Raji (cell line): ENCODE measurements around the gene TMEM154.

Experiments used
- POLR2A ChIP-seq: IDR thresholded peaks from 2 replicates; pipeline ENCODE4 v1.6.1; 2011; ENCODE audit warnings: low read depth, low read length, control low read depth; ENCODE audit not compliant: insufficient read depth

Gene TMEM154

GRCh38 chr4:152661649-152662048, 18.1 kb downstream of the TMEM154 start:
- no peak for TF ChIP-seq POLR2A

- TF ChIP-seq POLR2A: no peak
Observed at GRCh38 chr4:152660526-152660925, 19.3 kb downstream of the TMEM154 start.

- no peak for TF ChIP-seq POLR2A
Observed at GRCh38 chr4:152659806-152660205, 20.0 kb downstream of the TMEM154 start.

GRCh38 chr4:152657657-152658056, 22.1 kb downstream of the TMEM154 start:
- TF ChIP-seq POLR2A: no peak

DNA sequence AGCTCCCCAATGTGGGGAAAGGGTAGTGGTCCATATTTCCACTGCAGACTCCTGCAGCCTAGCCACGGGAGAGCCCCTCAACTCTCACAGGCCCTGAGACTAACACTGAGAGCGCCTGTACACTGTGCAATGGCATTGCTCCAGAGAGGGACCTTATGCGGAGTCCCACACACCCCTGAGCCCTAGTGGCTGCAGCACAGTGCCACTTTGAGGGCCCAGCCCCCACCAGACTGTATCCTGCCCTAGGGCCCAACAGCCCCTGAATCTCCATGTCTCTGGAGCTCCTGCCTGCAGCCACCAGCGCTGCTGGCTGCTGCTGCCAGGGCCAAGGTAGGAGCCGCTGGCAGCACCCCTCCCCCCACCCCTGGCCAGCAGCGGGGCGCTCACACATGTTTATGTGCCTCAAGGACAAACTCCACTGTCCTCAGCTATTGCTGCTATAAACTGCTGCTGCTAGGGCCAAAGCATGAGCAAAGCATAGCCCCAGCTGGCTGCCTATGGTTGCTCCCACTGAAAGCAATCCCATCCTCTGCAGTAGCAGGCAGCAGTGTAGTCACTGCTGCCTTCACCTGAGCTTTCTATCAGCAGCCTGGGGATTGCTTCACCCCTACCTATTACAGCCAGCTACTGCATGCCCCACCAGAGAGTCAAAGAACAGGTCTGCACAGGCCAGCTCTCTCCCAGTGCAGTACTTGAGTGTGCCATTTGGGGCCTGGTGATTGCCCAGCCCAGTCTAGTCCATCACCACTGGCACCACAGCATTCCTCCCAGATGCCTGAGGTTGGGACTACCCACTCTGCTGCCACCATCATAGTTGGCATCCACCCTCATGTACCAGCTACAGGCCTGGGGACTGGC, 24.3 kb downstream of the TMEM154 start:
- TF ChIP-seq POLR2A: no peak

- no peak for TF ChIP-seq POLR2A
Observed at GRCh38 chr4:152652102-152652501, 27.7 kb downstream of the TMEM154 start.

GRCh38 chr4:152651473-152652060, 28.2 kb downstream of the TMEM154 start:
- TF ChIP-seq POLR2A: no peak

DNA sequence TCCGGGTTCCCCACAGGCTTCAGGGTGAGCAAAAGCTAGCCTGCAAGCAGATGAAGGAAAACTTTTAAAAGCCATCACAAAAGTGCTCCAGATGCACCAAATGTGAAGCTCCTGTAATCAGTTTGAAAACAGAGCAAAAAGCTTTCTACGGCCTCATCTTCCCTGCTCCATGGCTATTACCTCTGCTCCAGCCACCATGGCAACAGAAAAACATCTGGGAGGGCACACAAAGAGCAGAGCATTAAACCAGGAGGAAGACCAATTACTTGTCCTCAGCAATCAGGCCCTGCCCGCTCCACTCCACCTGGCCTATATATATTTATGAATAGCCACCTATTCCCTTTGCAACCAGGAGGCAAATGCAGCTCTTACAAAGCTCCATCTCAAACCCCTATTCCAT, 33.6 kb downstream of the TMEM154 start:
- TF ChIP-seq POLR2A: no peak

DNA sequence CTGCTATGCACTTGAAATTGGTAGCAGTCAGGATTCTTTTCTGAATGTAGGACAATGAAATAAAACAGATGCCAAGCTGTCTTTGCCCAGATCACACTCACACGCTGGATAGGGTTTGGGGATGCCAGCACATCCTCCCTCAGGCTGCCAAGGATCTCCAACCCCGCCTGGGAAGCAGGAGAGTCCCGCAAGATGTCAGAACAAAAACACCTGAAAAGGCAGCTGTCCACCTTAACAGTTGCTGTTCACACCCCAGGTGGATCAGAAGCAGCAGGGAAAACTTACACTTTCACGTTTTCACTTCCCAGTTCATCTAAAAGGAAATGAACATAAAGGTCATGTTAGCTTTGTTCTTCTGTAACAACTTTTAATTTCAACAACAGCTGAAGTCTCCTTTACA, 35.7 kb downstream of the TMEM154 start:
- TF ChIP-seq POLR2A: no peak

- TF ChIP-seq POLR2A: 0 out of 2 replicates have a peak, but pooled peaks have one; percentile 34
Observed at GRCh38 chr4:152643153-152644035, 36.4 kb downstream of the TMEM154 start.

- no peak for TF ChIP-seq POLR2A
Observed at GRCh38 chr4:152640058-152640921, 39.5 kb downstream of the TMEM154 start.

DNA sequence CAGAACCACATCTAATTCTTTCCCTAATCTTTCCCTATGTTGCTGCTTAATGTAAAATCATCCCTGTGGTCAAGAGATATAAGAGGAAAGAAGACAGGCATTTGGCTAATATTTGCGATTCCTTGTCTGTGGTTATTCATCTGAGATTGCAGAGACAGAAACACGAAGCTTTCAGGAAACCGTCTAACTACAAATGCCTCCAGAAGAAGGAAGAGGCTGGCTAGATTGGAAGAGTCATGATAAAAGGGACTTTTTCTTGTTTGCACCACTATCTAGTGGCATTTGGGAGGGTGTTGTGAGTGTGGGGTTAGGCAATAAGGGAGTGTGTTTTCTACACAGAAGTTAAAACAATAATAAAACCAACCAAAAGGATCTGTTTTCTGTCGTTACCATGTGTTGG, 43.9 kb downstream of the TMEM154 start:
- TF ChIP-seq POLR2A: no peak

- TF ChIP-seq POLR2A: no peak
Observed at GRCh38 chr4:152634110-152634760, 45.6 kb downstream of the TMEM154 start.

- no peak for TF ChIP-seq POLR2A
Observed at GRCh38 chr4:152633118-152633517, 46.7 kb downstream of the TMEM154 start.
